Measurements from ENCODE around the gene CTBP1.
A peak's percentile ranks its signal among the peaks of the same experiment; 100 is the strongest.
"Not testable (repeated sequence)": the region's sequence is repeated elsewhere in the genome, so short reads cannot be mapped to it uniquely, and the experiment has no call there.

Gene CTBP1

DNA sequence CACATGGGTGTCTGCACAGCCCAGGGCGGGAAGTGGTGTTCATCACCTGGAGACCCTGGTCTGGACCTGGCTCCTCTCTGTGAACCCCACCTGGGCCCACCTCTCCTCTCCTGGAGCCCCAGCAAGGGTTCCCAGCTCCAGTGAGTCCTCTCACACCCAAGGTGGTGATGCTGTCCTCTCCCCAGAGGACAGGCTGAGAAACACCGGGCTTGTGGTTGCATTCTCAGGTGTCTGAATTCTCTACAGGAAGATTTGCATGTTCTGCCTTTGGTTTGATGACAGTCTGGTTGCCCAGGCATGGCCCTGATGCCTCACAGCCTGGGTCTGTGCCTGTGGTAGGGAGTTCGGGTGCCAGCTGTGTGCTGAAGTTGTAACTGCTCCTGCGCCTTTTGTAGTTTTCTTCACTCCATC lies 44.6 kb upstream of the CTBP1 start:
- Histone ChIP-seq H3K27me3 (ENCODE audit: control insufficient read depth in 5 of 5, insufficient read depth in 4 of 5, low read length in 5 of 5) (no peaks in the 10 kb centered on the region), H3K9me3 (ENCODE audit: control insufficient read depth in 5 of 5, low read length in 5 of 5) (no peaks in the 10 kb centered on the region), H3K27ac (ENCODE audit: low read depth, low read length) (no peak overlapping the region), H3K36me3 (ENCODE audit: control insufficient read depth in 5 of 5, insufficient read depth in 5 of 5, low read length in 5 of 5) (peaks cover 0 to 24% (median 21%) of the 10 kb centered on the region in 5 donors), H3K4me3 (ENCODE audit: low read depth in 1 of 5, low read length in 5 of 5) (no peak overlapping the region), H3K9ac (ENCODE audit: low read length in 5 of 5) (peak overlapping the region in 2 of 5 donors; percentile 18 to 21), H3K4me1 (ENCODE audit: control insufficient read depth in 5 of 5, insufficient read depth in 5 of 5, low read length in 5 of 5) (peaks cover 7 to 56% (median 49%) of the 10 kb centered on the region in 5 donors)

DNA sequence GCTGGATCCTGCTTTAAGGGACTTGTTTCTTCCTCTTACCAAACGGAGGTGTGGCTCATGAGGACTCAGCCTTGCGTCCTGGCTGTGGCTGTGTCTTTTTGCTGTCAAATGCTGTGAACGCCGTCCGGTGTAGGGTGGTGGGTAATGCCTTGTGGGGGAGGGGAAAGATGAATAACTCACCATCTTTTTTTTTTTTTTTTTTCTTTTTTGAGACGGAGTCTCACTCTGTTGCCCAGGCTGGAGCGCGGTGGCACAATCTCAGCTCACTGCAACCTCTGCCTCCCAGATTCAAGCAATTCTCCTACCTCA lies 43.7 kb upstream of the CTBP1 start:
- not testable (repeated sequence) for H3K4me3 ChIP-seq (ENCODE audit: low read depth in 1 of 5, low read length in 5 of 5); H3K27me3 ChIP-seq (ENCODE audit: control insufficient read depth in 5 of 5, insufficient read depth in 4 of 5, low read length in 5 of 5)
- peaks cover 0 to 15% (median 13%) of the 10 kb centered on the region in 5 donors for H3K36me3 ChIP-seq (ENCODE audit: control insufficient read depth in 5 of 5, insufficient read depth in 5 of 5, low read length in 5 of 5)

DNA sequence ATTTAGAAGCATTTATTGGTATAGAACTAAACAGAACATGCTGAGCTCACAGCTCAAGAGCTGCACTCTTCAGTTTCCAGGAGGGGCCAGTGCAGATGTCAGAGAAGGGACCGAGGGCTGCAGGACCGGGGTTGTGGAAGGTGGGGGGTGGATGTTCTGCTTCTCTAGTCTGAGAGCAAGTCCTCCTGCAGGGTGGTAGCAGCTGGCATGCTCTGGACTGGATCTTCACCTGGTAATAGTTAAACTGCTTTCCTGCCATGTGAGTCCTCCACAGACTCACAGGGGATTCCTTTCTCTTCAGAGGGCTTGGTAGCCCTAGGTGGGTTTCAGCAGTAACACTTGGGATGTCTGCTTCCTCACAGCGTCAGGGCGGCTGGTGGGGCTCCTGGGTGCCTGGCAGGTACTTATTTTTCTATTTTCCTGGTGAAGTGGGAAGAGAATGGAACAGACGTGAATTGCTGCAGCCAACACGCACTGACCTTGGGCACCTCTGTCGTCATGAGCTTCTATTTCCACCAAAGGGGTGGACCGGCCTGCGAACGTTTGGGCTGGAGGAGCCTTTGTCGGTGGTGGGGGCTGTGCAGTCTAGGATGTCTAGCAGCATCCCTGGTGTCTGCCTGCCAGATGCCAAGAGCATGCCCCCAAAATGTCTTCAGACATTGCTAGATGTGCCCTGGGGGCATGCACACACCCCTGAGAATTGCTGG lies 43.2 kb upstream of the CTBP1 start:
- peak overlapping the region in 2 of 5 donors; percentile 6 to 52 for H3K9ac ChIP-seq (ENCODE audit: low read length in 5 of 5)
- H3K4me3 ChIP-seq (ENCODE audit: low read depth in 1 of 5, low read length in 5 of 5): no peak overlapping the region
- no peaks in the 10 kb centered on the region for H3K27me3 ChIP-seq (ENCODE audit: control insufficient read depth in 5 of 5, insufficient read depth in 4 of 5, low read length in 5 of 5)
- no peaks in the 10 kb centered on the region for H3K9me3 ChIP-seq (ENCODE audit: control insufficient read depth in 5 of 5, low read length in 5 of 5)
- peaks cover 7 to 57% (median 49%) of the 10 kb centered on the region in 5 donors for H3K4me1 ChIP-seq (ENCODE audit: control insufficient read depth in 5 of 5, insufficient read depth in 5 of 5, low read length in 5 of 5)
- no peak overlapping the region for H3K27ac ChIP-seq (ENCODE audit: low read depth, low read length)
- peaks cover 0 to 10% (median 8%) of the 10 kb centered on the region in 5 donors for H3K36me3 ChIP-seq (ENCODE audit: control insufficient read depth in 5 of 5, insufficient read depth in 5 of 5, low read length in 5 of 5)

More for the DNA sequence above, 43.7 kb upstream of the CTBP1 start:
- H3K27ac ChIP-seq (ENCODE audit: low read depth, low read length); H3K9me3 ChIP-seq (ENCODE audit: control insufficient read depth in 5 of 5, low read length in 5 of 5); H3K9ac ChIP-seq (ENCODE audit: low read length in 5 of 5): not testable (repeated sequence)
- peaks cover 7 to 57% (median 49%) of the 10 kb centered on the region in 5 donors for H3K4me1 ChIP-seq (ENCODE audit: control insufficient read depth in 5 of 5, insufficient read depth in 5 of 5, low read length in 5 of 5)

DNA sequence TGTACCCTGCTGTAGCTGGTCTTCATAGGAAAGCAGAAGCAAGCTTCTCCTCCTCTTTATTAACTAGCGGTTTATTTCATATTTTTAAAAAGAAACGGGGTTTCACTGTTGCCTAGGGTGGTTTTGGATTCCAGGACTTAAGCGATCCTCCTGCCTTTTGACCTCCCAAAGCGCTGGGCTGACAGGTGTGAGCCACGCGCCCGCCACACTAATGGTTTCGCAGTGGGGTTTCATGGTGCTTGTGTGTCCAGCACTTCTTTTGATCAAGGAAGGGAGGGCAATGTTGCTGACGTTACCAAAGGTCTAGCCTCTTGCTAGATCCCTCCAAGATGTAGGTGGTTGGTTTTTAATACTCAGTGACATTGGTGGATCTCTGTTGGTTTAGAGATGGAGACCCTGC lies 42.2 kb upstream of the CTBP1 start:
- peak overlapping the region; percentile 77 to 90 (median 82) for H3K4me3 ChIP-seq (ENCODE audit: low read depth in 1 of 5, low read length in 5 of 5)
- H3K9me3 ChIP-seq (ENCODE audit: control insufficient read depth in 5 of 5, low read length in 5 of 5): peaks cover 0 to 3% (median 0%) of the 10 kb centered on the region in 5 donors
- peak overlapping the region; percentile 70 for H3K27ac ChIP-seq (ENCODE audit: low read depth, low read length)
- no peaks in the 10 kb centered on the region for H3K36me3 ChIP-seq (ENCODE audit: control insufficient read depth in 5 of 5, insufficient read depth in 5 of 5, low read length in 5 of 5)
- peak overlapping the region; percentile 88 to 95 (median 92) for H3K9ac ChIP-seq (ENCODE audit: low read length in 5 of 5)
- peaks cover 7 to 57% (median 49%) of the 10 kb centered on the region in 5 donors for H3K4me1 ChIP-seq (ENCODE audit: control insufficient read depth in 5 of 5, insufficient read depth in 5 of 5, low read length in 5 of 5)
- H3K27me3 ChIP-seq (ENCODE audit: control insufficient read depth in 5 of 5, insufficient read depth in 4 of 5, low read length in 5 of 5): no peaks in the 10 kb centered on the region

DNA sequence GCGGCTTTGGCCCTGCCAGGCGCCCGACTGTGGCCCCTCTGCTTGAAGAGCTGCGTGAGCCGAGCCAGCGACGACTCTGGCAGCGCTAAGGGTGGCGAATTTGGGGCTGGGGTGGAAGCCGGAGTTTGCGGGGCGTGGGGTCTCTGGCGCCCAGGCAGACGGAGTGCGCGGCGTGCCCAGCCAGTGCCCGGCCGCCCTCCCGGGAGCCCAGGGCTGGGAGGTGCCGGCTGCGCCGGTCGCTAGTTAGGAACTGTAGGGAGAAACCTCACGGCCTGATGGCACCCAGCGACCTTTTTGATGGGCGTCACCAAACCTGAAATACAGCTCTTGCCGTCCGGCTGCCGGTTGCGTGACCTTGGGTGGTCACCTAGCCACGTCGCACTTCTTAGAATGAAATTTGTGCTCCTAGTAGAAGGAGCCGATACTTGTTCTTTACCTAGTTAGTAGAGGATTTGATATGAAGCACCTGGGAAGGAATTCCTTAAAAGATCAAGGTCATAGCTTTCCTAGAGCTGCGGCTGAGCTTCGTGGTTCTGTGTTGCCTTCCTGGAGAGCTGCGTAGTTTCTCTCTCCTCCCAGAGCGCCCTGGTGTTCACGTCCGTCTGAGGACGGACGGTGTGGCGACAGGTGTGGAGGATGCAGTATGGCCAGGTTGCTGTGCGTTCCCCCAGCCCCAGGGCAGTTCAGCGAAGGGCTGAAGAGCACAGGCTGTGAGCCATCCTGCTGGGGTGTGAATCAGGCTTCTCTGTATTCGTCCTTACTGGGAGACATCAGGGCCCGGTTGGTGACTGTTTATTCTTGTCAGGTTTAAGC lies 41.4 kb upstream of the CTBP1 start:
- Histone ChIP-seq H3K9me3 (ENCODE audit: control insufficient read depth in 5 of 5, low read length in 5 of 5) (peaks cover 0 to 4% (median 0%) of the 10 kb centered on the region in 5 donors), H3K4me3 (ENCODE audit: low read depth in 1 of 5, low read length in 5 of 5) (peak overlapping the region; percentile 77 to 90 (median 82)), H3K27ac (ENCODE audit: low read depth, low read length) (peak overlapping the region; percentile 70), H3K27me3 (ENCODE audit: control insufficient read depth in 5 of 5, insufficient read depth in 4 of 5, low read length in 5 of 5) (no peaks in the 10 kb centered on the region), H3K9ac (ENCODE audit: low read length in 5 of 5) (peak overlapping the region; percentile 88 to 95 (median 92)), H3K4me1 (ENCODE audit: control insufficient read depth in 5 of 5, insufficient read depth in 5 of 5, low read length in 5 of 5) (peaks cover 7 to 56% (median 49%) of the 10 kb centered on the region in 5 donors), H3K36me3 (ENCODE audit: control insufficient read depth in 5 of 5, insufficient read depth in 5 of 5, low read length in 5 of 5) (no peaks in the 10 kb centered on the region)

DNA sequence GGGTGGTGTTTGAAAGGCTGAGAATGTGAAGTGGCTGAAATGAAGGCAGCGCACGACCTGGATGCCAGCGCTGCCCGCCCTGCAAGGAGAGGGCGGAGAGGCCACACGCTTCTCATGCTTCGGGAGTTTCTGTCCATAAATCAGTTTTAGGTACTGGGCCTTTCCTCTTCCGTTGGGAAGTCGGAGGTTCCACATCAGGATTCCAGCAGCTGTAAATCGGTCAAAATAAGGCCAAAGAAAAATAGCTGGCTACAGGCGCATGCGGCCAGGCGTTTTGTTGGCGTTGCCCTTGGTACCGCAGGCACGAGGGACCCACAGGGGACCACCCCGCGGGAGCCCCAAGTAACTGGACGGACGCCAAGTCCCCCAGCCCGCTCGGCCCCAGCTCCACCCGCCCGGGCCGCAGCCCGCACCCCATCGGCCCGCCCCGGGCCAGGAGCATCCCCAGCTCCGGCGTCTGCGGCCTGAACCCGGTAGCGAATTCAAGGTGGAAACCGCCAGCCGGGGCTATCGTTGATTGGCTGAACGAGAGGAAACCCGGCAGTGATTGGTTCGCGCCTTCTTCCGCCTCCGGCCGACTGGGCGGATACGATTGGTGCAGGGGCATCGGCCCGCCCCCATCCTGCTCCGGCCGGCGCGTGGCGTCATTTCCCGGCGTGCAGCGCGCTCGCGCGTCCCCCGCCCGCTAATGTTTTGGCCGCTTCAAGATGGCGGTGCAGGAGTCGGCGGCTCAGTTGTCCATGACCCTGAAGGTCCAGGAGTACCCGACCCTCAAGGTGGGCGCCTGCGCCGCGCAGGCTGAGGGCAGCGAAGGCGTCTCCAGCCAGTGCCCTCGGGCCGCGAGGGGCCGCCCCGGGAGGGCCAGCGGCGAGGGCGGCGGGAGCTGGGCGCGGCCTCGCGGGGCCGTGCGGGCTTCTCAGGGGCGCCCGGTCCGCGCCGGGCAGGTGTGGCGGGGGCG lies 40.6 kb upstream of the CTBP1 start, which contains the start of gene MAEA:
TSS of gene MAEA (plus strand) at position 685 of the 958 bp plus-strand sequence. CDS start at position 708, 23 bp downstream.
- no peaks in the 10 kb centered on the region for H3K27me3 ChIP-seq (ENCODE audit: control insufficient read depth in 5 of 5, insufficient read depth in 4 of 5, low read length in 5 of 5)
- H3K4me3 ChIP-seq (ENCODE audit: low read depth in 1 of 5, low read length in 5 of 5): peak within 1 kb of the TSS; percentile 78 to 90 (median 82)
- no peaks in the 10 kb centered on the region for H3K36me3 ChIP-seq (ENCODE audit: control insufficient read depth in 5 of 5, insufficient read depth in 5 of 5, low read length in 5 of 5)
- H3K4me1 ChIP-seq (ENCODE audit: control insufficient read depth in 5 of 5, insufficient read depth in 5 of 5, low read length in 5 of 5): peaks cover 7 to 48% (median 41%) of the 10 kb centered on the region in 5 donors
- peaks cover 0 to 4% (median 0%) of the 10 kb centered on the region in 5 donors for H3K9me3 ChIP-seq (ENCODE audit: control insufficient read depth in 5 of 5, low read length in 5 of 5)
- peak within 1 kb of the TSS; percentile 88 to 95 (median 92) for H3K9ac ChIP-seq (ENCODE audit: low read length in 5 of 5)
- peak within 1 kb of the TSS; percentile 70 for H3K27ac ChIP-seq (ENCODE audit: low read depth, low read length)

DNA sequence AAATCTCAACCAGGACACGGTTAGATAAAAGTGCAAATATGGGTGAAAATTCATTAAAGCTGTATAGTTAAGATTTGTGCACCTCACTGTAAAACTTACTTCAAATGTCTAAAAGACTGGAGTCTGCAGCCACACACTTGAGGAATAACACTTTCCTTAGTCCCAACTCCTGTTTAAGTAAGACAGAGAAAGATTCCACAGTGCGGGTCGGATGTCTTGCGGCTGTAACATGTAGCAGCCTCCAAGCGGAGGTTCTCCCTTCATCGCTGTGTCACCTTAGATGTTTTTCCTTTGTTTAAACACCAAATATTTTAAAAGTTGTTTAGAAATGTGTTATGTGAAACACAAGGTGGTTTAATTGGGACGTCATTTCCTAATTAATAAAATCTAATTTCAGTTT lies 39.9 kb upstream of the CTBP1 start:
- Histone ChIP-seq H3K27ac (ENCODE audit: low read depth, low read length) (peak overlapping the region; percentile 70), H3K36me3 (ENCODE audit: control insufficient read depth in 5 of 5, insufficient read depth in 5 of 5, low read length in 5 of 5) (no peaks in the 10 kb centered on the region), H3K9ac (ENCODE audit: low read length in 5 of 5) (peak overlapping the region in 4 of 5 donors; percentile 62 to 83 (median 74)), H3K9me3 (ENCODE audit: control insufficient read depth in 5 of 5, low read length in 5 of 5) (peaks cover 0 to 4% (median 0%) of the 10 kb centered on the region in 5 donors), H3K4me3 (ENCODE audit: low read depth in 1 of 5, low read length in 5 of 5) (peak overlapping the region; percentile 23 to 89 (median 82)), H3K27me3 (ENCODE audit: control insufficient read depth in 5 of 5, insufficient read depth in 4 of 5, low read length in 5 of 5) (no peaks in the 10 kb centered on the region), H3K4me1 (ENCODE audit: control insufficient read depth in 5 of 5, insufficient read depth in 5 of 5, low read length in 5 of 5) (peaks cover 7 to 41% (median 34%) of the 10 kb centered on the region in 5 donors)

DNA sequence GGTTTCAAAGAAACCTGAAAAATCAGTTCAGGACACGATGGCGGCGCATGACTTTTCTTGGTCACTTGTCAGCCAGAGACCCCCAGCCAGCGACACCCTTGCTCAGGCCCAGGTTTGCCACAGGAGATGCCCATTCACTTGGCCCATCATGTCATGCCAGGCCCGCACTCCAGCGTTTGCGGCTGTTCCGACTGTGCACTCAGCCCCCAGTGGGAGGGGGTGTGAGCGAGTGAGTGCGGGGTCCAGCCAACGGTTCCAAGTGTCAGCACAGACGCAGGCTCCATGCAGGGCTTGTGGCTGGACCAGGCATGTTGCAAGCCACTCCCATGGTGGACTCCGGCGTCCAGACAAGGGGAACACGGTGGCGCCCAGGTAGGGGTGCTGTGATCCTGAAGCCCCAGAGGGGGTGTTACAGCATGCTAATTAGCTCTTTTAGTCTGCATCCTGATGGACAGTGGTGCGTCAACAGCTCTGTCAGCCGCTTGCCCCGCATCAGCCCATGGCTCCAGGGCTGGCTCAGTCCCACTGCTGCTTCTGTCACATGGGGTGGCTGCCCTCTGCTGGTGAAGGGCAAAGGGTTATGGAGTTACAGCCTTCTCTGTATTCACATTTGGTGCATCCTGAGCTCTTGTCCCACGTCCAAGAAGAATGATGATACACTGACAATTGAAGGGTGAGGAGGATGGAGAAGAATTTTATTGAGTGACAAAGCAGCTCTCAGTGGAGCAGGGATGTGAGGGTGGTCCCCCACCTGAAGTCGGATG lies 37.0 kb upstream of the CTBP1 start:
- peaks cover 11 to 18% (median 16%) of the 10 kb centered on the region in 5 donors for H3K4me1 ChIP-seq (ENCODE audit: control insufficient read depth in 5 of 5, insufficient read depth in 5 of 5, low read length in 5 of 5)
- H3K36me3 ChIP-seq (ENCODE audit: control insufficient read depth in 5 of 5, insufficient read depth in 5 of 5, low read length in 5 of 5): no peaks in the 10 kb centered on the region
- H3K9me3 ChIP-seq (ENCODE audit: control insufficient read depth in 5 of 5, low read length in 5 of 5): peaks cover 0 to 4% (median 0%) of the 10 kb centered on the region in 5 donors
- peaks cover 0 to 2% (median 0%) of the 10 kb centered on the region in 5 donors for H3K27me3 ChIP-seq (ENCODE audit: control insufficient read depth in 5 of 5, insufficient read depth in 4 of 5, low read length in 5 of 5)
- no peak overlapping the region for H3K4me3 ChIP-seq (ENCODE audit: low read depth in 1 of 5, low read length in 5 of 5)
- no peak overlapping the region for H3K27ac ChIP-seq (ENCODE audit: low read depth, low read length)
- no peak overlapping the region for H3K9ac ChIP-seq (ENCODE audit: low read length in 5 of 5)

Measured in subcutaneous abdominal adipose tissue (tissue), 5 donors.